Measurements from ENCODE around the gene CALU.

The CALU gene

GRCh38 chr7:128724743-128725142 is 14.4 kb upstream of the CALU start:
- no peak for DNase-seq (ENCODE audit: low read depth in 2 of 2)

DNA sequence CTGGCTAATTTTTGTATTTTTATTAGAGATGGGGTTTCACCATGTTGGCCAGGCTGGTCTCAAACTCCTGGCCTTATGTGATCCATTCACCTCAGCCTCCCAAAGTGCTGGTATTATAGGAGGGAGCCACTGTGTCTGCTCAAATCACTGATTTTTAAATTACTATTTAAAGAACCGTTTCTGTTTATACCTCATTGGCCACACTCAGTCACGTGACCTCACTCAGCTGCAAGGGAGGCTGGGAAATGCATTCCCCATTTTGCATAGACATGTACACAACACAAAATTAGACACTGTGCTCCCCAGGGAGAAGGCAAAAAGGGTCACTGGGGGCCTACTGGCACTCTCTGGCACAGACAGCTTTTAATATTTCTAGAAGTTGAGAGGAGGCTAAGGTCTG is 13.6 kb upstream of the CALU start:
- DNase-seq (ENCODE audit: low read depth in 2 of 2), result no peak

DNA sequence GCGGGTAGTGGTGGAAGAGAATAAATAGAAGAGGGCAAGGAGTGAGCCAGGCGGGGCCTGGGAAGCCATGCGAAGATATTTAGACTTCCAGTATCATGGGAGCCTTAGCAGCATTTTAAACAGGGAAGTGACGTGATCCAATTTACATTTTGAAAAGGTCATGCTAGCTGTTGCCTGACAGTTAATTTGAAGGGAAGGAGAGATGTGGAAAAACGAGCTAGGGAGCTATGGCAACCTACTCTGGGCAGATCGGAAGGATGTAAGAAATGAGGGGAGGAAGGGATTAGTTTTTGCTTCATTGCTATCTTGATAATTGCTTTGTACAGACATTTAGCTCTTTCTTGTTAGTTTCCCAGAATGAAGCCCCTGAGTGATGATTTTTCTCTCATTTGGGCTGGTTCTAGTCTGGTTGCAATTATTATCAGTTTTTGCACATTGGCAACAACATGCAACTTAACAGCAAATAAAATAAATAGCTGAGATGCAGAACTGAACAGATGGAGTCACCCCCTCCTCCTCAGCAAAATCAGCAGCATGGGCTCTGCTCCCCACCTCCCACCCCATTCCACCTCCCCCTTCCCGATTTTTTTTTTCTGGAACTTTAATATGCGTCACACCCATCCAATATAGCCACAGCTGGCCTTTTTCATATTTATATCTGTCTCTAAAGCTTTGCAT is 13.0 kb upstream of the CALU start:
- no peak for DNase-seq (ENCODE audit: low read depth in 2 of 2)

GRCh38 chr7:128726737-128727072 is 12.5 kb upstream of the CALU start:
- no peak for DNase-seq (ENCODE audit: low read depth in 2 of 2)

GRCh38 chr7:128727239-128727638 is 11.9 kb upstream of the CALU start:
- no peak for DNase-seq (ENCODE audit: low read depth in 2 of 2)

GRCh38 chr7:128728598-128728997 is 10.6 kb upstream of the CALU start:
- no peak for DNase-seq (ENCODE audit: low read depth in 2 of 2)

GRCh38 chr7:128729494-128729893 is 9.7 kb upstream of the CALU start:
- no peak for DNase-seq (ENCODE audit: low read depth in 2 of 2)

GRCh38 chr7:128731184-128731583 is 8.0 kb upstream of the CALU start:
- DNase-seq (ENCODE audit: low read depth in 2 of 2), result no peak

DNA sequence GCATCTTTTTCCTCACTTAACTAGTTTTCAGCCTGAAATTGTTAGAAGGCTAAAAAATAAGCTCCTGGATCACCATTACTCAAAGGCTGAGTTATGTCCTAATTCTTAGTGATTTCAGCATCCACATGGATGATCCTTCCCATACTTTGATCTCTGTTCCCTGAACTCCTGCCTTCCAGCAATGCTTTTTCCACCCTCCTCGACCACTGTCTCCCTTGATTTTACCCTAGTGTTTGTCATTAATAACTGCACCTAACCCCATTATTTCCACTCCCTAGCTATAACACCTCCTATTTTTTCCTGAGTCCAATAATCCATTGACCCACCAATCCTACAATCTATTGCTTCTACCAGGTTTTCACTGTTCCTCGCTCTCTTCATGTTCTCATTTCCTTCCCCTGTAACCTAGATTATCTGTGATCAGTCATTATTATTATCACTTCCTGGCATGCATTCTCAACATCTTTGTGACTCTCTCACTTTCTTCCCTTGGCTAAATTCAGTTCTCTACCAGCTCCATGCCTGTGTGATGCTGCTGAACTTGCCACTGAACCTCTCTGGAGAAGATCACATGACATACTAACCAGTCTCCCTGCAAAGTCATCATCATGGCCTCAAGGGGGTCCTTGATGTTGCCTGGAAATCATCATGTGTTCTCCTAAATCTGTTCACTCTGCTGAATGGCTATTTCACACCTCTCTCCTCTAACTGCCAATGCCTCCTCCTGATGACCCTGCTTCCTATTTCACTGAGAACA is 6.5 kb upstream of the CALU start:
- no peak for DNase-seq (ENCODE audit: low read depth in 2 of 2)

DNA sequence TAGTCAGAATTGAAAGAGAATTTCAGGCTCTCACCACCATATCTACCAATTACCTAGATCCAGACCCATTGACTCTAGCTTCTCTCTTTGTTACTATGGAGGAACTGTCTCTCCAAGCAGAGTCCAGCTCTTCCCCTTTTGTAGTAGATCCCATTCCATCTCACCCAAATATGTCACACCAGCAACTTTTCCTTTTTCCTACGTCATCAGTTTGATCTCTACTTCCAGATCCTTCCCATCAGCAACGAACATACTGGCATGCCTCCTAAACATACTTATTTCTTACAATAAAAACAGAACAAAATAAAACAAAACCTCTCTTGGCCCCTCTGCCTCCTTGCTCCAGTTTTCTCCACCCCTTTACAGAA is 5.9 kb upstream of the CALU start:
- no peak for DNase-seq (ENCODE audit: low read depth in 2 of 2)

- no peak for DNase-seq (ENCODE audit: low read depth in 2 of 2)
Observed at GRCh38 chr7:128734890-128735289, 4.3 kb upstream of the CALU start.

GRCh38 chr7:128735436-128735835 is 3.7 kb upstream of the CALU start:
- DNase-seq (ENCODE audit: low read depth in 2 of 2), result no peak

- no peak for DNase-seq (ENCODE audit: low read depth in 2 of 2)
Observed at GRCh38 chr7:128737441-128737840, 1.7 kb upstream of the CALU start.

- DNase-seq (ENCODE audit: low read depth in 2 of 2), result no peak
Observed at GRCh38 chr7:128737867-128738385, 1.2 kb upstream of the CALU start.

- peak in 1 of 2 donors; percentile 0 for DNase-seq (ENCODE audit: low read depth in 2 of 2)
Observed at GRCh38 chr7:128738570-128739047, 550 bp upstream of the CALU start.

- DNase-seq (ENCODE audit: low read depth in 2 of 2), result no peak
Observed at GRCh38 chr7:128739990-128740682, 977 bp downstream of the CALU start.

DNA sequence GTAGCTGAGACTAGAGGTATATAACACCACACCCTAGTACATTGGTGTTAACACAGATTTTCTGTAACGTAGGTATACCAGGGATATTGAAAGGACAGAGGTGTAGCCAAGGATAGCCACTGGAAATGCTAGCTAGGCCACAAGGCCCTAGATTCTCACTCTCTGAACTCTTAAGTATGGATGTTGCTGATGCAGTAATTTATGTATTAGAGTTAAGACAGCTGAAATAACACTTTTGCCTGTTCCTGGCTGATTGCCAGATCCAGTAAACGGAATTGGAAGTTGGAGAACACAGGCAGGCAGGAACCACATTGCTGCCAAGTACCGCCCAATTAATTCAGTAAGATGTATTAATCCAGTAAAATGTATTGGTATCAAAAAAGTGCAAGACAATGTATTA is 1.8 kb downstream of the CALU start:
- DNase-seq (ENCODE audit: low read depth in 2 of 2), result no peak

- no peak for DNase-seq (ENCODE audit: low read depth in 2 of 2)
Observed at GRCh38 chr7:128741491-128741890, 2.3 kb downstream of the CALU start.

DNA sequence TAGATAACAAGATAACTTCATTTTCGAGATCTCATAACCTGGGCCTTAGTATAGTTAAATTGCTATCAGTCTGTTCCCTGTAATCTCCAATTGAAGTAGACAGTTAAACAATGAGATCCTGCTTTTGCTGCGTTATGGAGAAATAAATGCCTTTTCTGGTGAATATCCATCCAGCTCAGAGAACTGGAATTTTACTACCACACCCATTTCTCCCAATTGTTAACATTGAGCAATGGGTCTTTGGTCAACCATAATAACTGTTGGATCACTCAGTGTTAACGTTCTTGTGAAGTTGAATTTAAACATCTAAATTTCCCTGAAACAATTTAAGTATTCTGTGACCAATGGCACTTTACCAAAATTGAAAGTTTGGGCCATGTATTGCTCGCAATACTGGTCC is 3.0 kb downstream of the CALU start:
- no peak for DNase-seq (ENCODE audit: low read depth in 2 of 2)

- no peak for DNase-seq (ENCODE audit: low read depth in 2 of 2)
Observed at GRCh38 chr7:128743112-128743772, 4.1 kb downstream of the CALU start.

DNA sequence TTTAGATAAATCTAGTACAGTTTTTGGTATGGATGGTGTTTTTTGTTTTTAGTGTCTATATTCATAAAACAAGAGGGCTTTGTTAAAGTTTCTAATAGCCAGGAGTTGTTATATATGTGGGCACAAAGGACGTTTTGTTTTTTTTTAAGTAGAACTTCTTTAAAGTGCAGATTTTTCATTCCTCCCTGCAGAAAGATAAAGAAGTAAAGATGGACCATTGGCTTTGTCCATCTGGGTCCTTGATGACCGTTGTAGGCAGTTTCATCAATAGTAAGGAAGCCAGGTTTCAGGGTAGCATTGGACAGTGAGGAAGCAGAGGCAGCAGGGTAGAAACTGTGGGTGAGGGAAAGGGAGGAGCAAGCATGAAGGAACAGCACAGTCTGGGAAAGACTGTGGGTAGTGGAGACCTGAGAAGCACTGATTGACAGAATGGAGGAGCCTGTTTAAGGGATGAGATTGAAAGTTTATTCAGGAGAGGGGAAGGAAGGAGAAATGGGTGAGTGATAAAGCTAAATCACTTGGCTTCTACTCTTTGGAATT is 5.3 kb downstream of the CALU start:
- DNase-seq (ENCODE audit: low read depth in 2 of 2), result no peak

- DNase-seq (ENCODE audit: low read depth in 2 of 2), result no peak
Observed at GRCh38 chr7:128745706-128746105, 6.5 kb downstream of the CALU start.
